ENCODE data around the gene PEX26. TPM values are rescaled to one million over a fixed set of nuclear protein-coding genes. Genes with fewer than 3 reads are reported as not detected.
A peak's percentile ranks its signal among the peaks of the same experiment; 100 is the strongest.

Gene PEX26
- polyA plus RNA-seq, 6 donors from 2014 or later, result 1.0 to 4.3 (median 2.4) TPM

DNA sequence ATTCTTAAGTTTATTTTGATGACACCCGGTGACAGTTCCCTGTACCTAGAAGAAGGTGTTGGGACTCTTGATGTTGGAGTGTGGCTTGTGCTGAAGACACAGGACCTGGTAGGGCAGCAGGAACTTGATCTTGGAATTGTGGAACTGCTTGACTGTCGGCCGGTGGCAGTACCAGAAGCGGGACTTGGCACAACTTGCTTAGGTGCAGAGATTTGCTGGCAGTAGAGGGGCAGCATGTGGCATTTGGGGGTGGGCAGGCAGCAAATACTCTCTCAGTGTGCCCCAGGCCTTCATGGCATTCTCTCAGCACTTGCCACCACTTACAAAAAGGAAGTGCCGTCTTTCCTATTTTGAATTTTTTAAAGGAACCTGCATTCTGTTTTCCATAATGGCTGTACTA is 3.6 kb downstream of the PEX26 start:
- ATAC-seq (ENCODE audit: low read depth in 2 of 2) (no peak), DNase-seq (no peak)
- peak overlapping the region in 1 of 8 donors; percentile 67 for H3K4me3 Mint-ChIP-seq
- peak overlapping the region in 1 of 6 donors; percentile 77 for H3K27ac Mint-ChIP-seq
- H3K27me3 Mint-ChIP-seq, result no peaks in the 10 kb centered on the region
- H3K4me1 Mint-ChIP-seq, result peaks cover 22 to 48% (median 37%) of the 10 kb centered on the region in 3 donors
- peaks cover 20 to 36% of the 10 kb centered on the region in 2 donors for H3K36me3 Mint-ChIP-seq
- H3K9me3 Mint-ChIP-seq, result no peaks in the 10 kb centered on the region

DNA sequence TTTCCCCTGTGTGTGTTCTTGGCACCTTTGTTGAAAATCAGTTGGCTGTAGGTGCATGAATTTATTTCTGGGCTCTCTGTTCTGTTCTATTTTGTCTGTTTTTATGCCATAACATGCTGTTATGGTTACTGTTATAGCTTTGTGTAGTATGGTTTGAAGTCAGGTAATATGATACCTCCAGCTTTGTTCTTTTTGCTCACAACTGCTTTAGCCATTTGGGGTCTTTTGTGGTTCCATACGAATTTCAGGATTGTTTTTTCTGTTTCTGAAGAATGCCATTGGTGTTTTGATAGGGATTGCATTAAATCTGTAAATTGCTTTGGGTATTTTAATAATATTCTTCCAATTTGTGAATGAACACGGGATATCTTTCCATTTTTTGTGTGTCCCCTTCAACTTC is 4.7 kb downstream of the PEX26 start:
- DNase-seq (no peak), ATAC-seq (ENCODE audit: low read depth in 2 of 2) (no peak)
- peak overlapping the region in 1 of 8 donors; percentile 67 for H3K4me3 Mint-ChIP-seq
- no peaks in the 10 kb centered on the region for H3K9me3 Mint-ChIP-seq
- H3K36me3 Mint-ChIP-seq, result peaks cover 20 to 36% of the 10 kb centered on the region in 2 donors
- no peaks in the 10 kb centered on the region for H3K27me3 Mint-ChIP-seq
- H3K4me1 Mint-ChIP-seq, result peaks cover 15 to 39% (median 31%) of the 10 kb centered on the region in 3 donors
- H3K27ac Mint-ChIP-seq, result peak overlapping the region in 1 of 6 donors; percentile 11

DNA sequence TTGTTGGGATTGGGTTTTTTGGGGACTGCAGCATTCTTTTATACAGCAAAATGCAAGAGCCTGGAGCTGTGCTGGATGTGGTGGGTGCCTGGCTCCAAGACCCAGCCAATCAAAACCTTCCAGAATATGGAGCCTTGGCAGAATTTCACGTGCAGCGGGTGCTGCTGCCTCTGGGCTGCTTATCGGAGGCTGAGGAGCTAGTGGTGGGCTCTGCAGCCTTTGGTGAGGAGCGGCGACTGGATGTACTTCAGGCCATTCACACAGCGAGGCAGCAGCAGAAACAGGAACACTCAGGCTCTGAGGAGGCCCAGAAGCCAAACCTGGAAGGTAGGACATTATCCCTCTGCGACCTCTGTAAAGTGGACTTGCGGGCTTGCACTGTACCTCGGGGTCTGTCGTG is 5.6 kb downstream of the PEX26 start:
- ATAC-seq (ENCODE audit: low read depth in 2 of 2) (no peak), DNase-seq (no peak)
- H3K27ac Mint-ChIP-seq, result peak overlapping the region in 1 of 6 donors; percentile 81
- H3K9me3 Mint-ChIP-seq, result no peaks in the 10 kb centered on the region
- H3K4me3 Mint-ChIP-seq, result no peak overlapping the region
- H3K4me1 Mint-ChIP-seq, result peaks cover 14 to 34% (median 30%) of the 10 kb centered on the region in 3 donors
- H3K27me3 Mint-ChIP-seq, result no peaks in the 10 kb centered on the region
- H3K36me3 Mint-ChIP-seq, result peaks cover 20 to 36% of the 10 kb centered on the region in 2 donors

DNA sequence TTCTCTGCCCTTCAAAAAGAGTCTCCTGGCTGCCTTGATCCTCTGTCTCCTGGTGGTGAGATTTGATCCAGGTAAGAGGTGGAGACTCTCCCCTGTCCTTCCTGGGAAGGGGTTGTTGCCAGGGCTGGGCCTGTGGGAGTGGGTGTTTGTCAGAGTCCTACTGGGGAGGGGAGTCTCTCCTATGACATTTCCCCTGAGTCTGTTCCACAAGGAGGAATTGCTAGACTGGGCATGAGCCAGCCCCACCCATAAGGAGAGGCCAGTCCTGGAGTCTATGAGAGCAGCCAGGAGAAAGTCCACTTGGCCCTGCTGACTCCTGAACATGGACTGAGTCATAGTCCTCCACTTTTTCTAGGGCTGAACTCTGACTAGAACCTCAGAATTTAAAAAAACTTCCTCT is 7.4 kb downstream of the PEX26 start:
- Mint-ChIP-seq H3K36me3 (peaks cover 20 to 30% of the 10 kb centered on the region in 2 donors), H3K4me1 (peaks cover 16 to 22% (median 21%) of the 10 kb centered on the region in 3 donors), H3K27ac (no peak overlapping the region), H3K4me3 (no peak overlapping the region), H3K9me3 (no peaks in the 10 kb centered on the region), H3K27me3 (no peaks in the 10 kb centered on the region)
- DNase-seq (no peak), ATAC-seq (ENCODE audit: low read depth in 2 of 2) (no peak)

DNA sequence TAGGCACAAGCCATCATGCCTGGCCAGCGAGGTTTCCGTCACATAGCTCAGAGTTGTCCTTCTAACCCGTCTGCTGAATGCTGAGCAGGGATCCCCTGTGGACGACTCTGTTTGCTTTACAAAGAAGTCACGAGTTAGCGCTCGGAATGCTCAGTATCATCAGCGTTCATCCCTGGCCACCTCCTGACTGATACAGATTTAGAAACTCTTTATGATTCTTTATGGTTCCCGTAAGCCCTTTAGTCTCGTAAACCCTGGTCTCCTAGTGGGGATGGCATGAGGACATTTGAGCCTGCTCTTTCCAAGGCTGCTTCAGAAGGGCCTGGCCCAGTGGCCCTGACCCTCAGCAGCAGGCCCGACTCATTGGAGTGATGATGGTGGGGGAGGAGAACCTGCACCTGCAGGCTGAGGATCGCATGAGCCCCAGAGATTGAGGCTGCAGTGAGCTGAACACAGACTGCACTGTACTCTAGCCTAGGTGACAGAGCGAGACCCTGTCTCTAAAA is 9.6 kb downstream of the PEX26 start:
- peaks cover 7 to 14% (median 9%) of the 10 kb centered on the region in 3 donors for H3K4me1 Mint-ChIP-seq
- DNase-seq, result no peak
- H3K36me3 Mint-ChIP-seq, result peaks cover 8 to 10% of the 10 kb centered on the region in 2 donors
- no peak overlapping the region for H3K27ac Mint-ChIP-seq
- H3K27me3 Mint-ChIP-seq, result no peaks in the 10 kb centered on the region
- H3K9me3 Mint-ChIP-seq, result no peaks in the 10 kb centered on the region
- no peak overlapping the region for H3K4me3 Mint-ChIP-seq
- no peak for ATAC-seq (ENCODE audit: low read depth in 2 of 2)

DNA sequence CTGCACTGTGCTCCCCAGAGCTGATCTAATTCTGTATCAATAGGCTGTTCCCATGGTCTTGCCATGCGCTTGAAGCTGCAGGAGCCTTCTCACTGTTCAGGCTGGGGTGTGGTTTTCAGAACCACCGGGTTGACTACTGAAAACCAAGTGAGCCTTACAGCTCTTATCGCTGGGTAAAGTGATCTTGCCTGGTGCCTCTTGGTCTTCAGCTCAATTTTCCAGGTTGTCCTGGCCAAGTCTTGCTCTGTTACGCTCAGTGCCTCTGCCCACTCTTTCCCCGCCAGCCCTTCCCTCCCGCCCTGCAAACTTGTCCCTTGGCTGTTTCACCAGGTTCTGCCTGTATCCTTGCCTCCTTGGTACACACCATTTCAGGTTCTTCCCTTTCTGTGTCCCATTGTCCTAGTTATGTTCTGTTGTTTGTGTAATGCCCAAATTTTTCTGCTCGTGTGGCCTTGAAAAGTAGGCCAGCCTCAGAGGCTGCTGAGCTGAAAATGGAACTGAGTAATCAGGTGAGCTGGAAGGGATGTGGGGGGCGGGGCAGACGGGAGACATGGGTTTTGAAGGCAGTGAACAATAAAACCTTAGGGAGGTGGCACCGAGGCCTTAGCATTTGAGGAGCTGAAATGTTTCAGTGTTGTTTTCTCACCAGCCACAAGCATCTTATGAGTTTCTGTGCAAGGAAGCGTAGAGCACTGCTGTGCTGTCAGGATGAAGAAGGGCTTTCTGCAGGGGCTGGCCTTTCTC is 11.2 kb downstream of the PEX26 start:
- Mint-ChIP-seq H3K36me3 (peaks cover 0 to 4% of the 10 kb centered on the region in 2 donors), H3K9me3 (no peaks in the 10 kb centered on the region), H3K27ac (no peak overlapping the region), H3K4me1 (peaks cover 0 to 7% (median 5%) of the 10 kb centered on the region in 3 donors), H3K27me3 (no peaks in the 10 kb centered on the region), H3K4me3 (peak overlapping the region in 1 of 8 donors; percentile 22)
- DNase-seq (no peak), ATAC-seq (ENCODE audit: low read depth in 2 of 2) (no peak)

DNA sequence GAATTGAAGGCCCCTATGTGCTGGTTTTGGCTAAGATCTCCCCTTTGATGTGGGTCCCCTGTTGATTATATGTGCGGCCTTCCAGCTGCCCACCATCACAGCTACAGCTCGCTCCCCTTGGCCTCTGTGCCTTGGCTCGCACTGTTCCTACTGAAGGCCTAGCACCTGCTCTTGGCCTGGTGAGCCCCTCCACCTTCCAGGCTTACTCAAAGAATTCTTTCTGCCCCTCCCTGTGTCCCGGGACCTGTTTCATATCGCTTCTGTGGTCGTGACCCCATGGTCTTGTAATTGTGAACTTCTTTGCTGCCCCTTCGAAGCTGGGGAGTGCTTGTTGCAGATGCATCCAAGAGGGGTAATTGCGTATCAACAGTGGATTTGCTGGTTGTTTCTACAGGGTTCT is 12.5 kb downstream of the PEX26 start:
- DNase-seq, result no peak
- peaks cover 0 to 5% (median 3%) of the 10 kb centered on the region in 3 donors for H3K4me1 Mint-ChIP-seq
- H3K27ac Mint-ChIP-seq, result no peak overlapping the region
- peaks cover 0 to 4% of the 10 kb centered on the region in 2 donors for H3K36me3 Mint-ChIP-seq
- no peaks in the 10 kb centered on the region for H3K9me3 Mint-ChIP-seq
- no peak overlapping the region for H3K4me3 Mint-ChIP-seq
- no peaks in the 10 kb centered on the region for H3K27me3 Mint-ChIP-seq
- no peak for ATAC-seq (ENCODE audit: low read depth in 2 of 2)

DNA sequence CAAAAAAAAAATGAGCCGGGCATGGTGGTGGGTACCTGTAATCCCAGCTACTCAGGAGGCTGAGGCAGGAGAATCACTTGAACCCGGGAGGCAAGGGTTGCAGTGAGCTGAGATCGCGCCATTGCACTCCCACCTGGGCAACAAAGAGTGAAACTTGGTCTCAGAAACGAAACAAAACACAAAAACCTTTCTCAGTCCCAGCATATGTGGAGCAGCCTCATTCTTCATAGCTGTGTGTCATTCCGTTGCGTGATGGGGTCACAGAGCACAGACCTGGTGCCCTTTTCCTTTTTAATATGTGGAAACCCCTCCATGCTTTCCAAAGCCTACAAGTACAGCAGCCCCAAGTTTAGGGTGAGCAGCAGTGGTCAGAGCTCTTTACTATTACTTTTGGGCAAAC is 13.7 kb downstream of the PEX26 start:
- no peaks in the 10 kb centered on the region for H3K9me3 Mint-ChIP-seq
- ATAC-seq (ENCODE audit: low read depth in 2 of 2), result no peak
- H3K27ac Mint-ChIP-seq, result peak overlapping the region in 1 of 6 donors; percentile 83
- DNase-seq, result no peak
- peak overlapping the region in 1 of 8 donors; percentile 75 for H3K4me3 Mint-ChIP-seq
- H3K36me3 Mint-ChIP-seq, result peaks cover 0 to 4% of the 10 kb centered on the region in 2 donors
- H3K27me3 Mint-ChIP-seq, result no peaks in the 10 kb centered on the region
- peaks cover 0 to 10% (median 10%) of the 10 kb centered on the region in 3 donors for H3K4me1 Mint-ChIP-seq

DNA sequence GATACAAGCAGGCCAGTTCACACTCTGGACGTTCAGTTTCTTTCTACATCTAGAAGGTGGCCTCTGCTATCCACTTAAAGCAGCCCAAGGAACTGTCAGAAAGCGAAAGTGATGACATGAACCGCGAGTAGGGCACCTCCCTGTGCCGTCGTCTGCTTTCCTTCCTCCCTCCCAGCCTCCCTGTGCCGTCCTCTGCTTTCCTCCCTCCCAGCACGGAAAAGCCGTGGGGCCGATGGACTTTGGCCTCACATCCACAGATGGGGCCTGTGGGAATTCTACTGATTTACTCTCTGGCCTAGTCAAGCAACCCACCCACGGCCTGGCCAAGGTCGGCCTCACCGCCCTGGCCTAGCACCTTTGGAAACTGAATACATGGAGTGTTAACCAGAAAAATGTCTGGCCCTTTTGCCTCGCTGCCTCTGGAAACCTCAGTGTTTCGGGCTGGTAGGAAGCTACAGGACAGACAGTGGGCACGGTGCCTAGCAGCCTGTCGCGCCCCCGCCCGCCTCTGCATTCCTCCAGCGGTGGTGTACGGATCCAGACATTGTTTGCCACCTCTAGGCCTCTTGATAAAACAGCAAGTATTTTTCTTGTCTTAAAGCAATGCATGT is 14.2 kb downstream of the PEX26 start:
- DNase-seq (no peak), ATAC-seq (ENCODE audit: low read depth in 2 of 2) (peak in 1 of 2 donors; percentile 47)
- peak overlapping the region in 3 of 6 donors; percentile 71 to 89 (median 83) for H3K27ac Mint-ChIP-seq
- peaks cover 0 to 9% of the 10 kb centered on the region in 2 donors for H3K36me3 Mint-ChIP-seq
- peak overlapping the region in 4 of 8 donors; percentile 22 to 85 (median 52) for H3K4me3 Mint-ChIP-seq
- H3K4me1 Mint-ChIP-seq, result peaks cover 0 to 15% (median 10%) of the 10 kb centered on the region in 3 donors
- no peaks in the 10 kb centered on the region for H3K27me3 Mint-ChIP-seq
- peaks cover 0 to 2% (median 0%) of the 10 kb centered on the region in 7 donors for H3K9me3 Mint-ChIP-seq

DNA sequence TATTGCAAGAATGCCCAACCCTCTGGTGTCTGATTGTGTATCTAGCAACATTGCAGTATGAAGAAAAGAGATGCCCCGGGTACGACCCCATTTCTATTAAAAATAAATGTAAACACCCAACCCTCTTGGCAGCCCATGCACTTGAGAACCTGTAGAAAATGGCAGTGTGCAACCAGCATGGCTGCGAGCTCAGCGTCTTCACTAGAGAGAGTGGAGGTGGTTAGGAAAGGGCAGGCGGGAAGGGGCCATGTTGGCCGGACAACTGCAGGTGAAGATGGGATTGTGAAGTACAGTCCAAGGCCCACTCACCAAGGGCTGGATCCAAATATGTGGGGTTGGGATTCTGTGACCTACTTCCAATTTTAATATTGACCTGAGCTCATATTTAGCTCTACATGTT is 15.9 kb downstream of the PEX26 start:
- H3K9me3 Mint-ChIP-seq, result peaks cover 0 to 2% (median 0%) of the 10 kb centered on the region in 7 donors
- no peak overlapping the region for H3K27ac Mint-ChIP-seq
- peaks cover 0 to 9% of the 10 kb centered on the region in 2 donors for H3K36me3 Mint-ChIP-seq
- H3K4me1 Mint-ChIP-seq, result peaks cover 0 to 15% (median 10%) of the 10 kb centered on the region in 3 donors
- DNase-seq, result no peak
- H3K4me3 Mint-ChIP-seq, result no peak overlapping the region
- no peak for ATAC-seq (ENCODE audit: low read depth in 2 of 2)
- H3K27me3 Mint-ChIP-seq, result no peaks in the 10 kb centered on the region

DNA sequence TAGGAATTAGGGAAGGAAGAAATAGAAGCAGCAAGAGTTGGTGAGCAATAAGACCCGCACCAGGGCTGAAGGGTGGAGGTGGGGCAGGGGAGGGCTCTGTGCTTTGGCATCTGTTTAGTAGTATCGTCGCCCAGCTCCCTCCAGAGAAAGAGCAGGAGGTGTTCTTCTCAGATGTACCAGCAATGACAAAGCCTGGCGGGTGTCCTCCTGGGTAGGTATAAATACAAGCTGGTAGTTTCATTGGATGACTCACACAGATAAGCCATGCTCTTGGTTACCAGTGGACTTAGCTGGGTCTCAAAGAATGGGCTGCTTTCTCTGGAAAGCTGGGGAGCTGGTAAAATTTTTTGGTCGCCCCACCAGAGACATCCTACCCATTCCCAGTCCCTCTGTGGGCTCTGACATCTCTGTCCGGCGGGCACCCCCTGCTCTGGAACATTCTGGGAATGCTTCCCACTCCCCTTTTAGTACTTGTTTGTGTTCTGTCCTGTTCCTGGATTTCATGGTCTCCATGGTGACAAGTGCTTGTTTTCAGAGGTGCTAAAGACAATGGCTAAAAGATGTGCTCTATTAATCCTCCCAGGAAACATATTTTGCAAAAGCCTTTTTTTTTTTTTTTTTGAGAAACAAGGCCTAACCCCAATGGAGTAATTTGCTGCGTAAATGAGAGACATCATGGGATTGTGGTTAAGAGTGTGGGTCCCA is 17.5 kb downstream of the PEX26 start:
- Mint-ChIP-seq H3K36me3 (peaks cover 0 to 9% of the 10 kb centered on the region in 2 donors), H3K4me3 (no peak overlapping the region), H3K4me1 (peaks cover 0 to 10% (median 7%) of the 10 kb centered on the region in 3 donors), H3K27me3 (no peaks in the 10 kb centered on the region), H3K27ac (no peak overlapping the region), H3K9me3 (peaks cover 0 to 2% (median 0%) of the 10 kb centered on the region in 7 donors)
- no peak for DNase-seq
- no peak for ATAC-seq (ENCODE audit: low read depth in 2 of 2)

DNA sequence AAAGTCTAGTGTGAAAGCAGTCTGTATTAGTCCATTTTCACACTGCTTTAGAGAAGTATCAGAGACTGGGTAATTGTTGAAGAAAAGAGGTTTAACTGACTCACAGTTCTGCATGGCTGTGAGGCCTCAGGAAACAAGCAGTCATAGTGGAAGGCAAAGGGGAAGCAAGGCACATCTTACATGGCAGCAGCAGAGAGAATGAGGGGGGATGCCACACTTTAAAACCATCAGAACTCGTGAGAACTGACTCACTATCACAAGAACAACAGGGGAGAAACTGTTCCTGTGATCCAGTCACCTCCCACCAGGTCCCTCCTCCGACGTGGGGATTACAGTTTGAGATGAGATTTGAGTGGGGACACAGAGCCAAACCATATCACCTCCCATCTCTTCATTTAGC is 19.0 kb downstream of the PEX26 start:
- ATAC-seq (ENCODE audit: low read depth in 2 of 2) (peak in 1 of 2 donors; percentile 32), DNase-seq (no peak)
- Mint-ChIP-seq H3K27me3 (no peaks in the 10 kb centered on the region), H3K9me3 (peaks cover 0 to 2% (median 0%) of the 10 kb centered on the region in 7 donors), H3K4me3 (no peak overlapping the region), H3K27ac (peak overlapping the region in 1 of 6 donors; percentile 46), H3K4me1 (peaks cover 0 to 12% (median 7%) of the 10 kb centered on the region in 3 donors), H3K36me3 (peaks cover 0 to 5% of the 10 kb centered on the region in 2 donors)

DNA sequence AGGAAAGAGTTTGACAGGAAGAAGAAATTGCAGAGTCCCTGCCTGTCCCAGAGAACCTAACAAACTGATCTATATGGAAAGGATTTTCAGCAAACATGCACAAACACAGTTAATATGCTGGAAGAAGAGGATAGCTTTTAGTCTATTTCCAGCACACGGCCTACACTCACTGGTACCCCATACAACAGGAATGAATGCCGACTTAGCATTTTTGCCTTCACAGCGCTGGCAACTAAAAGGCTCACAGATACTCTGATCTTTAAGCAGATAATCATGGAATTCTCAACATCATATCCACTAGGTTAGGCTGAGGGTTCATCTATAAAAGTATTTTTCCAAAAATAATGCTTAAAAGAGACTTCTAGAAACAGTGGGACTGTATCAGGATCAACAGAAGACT is 23.0 kb downstream of the PEX26 start:
- peaks cover 8 to 9% of the 10 kb centered on the region in 2 donors for H3K36me3 Mint-ChIP-seq

More for the DNA sequence above, 23.0 kb downstream of the PEX26 start:
- peaks cover 7 to 21% (median 17%) of the 10 kb centered on the region in 3 donors for H3K4me1 Mint-ChIP-seq
- no peak for ATAC-seq (ENCODE audit: low read depth in 2 of 2)
- DNase-seq, result no peak
- no peaks in the 10 kb centered on the region for H3K27me3 Mint-ChIP-seq
- H3K27ac Mint-ChIP-seq, result no peak overlapping the region
- H3K4me3 Mint-ChIP-seq, result no peak overlapping the region
- H3K9me3 Mint-ChIP-seq, result peaks cover 0 to 3% (median 1%) of the 10 kb centered on the region in 7 donors
